Measurements from ENCODE around the gene DOC2B.

DNA sequence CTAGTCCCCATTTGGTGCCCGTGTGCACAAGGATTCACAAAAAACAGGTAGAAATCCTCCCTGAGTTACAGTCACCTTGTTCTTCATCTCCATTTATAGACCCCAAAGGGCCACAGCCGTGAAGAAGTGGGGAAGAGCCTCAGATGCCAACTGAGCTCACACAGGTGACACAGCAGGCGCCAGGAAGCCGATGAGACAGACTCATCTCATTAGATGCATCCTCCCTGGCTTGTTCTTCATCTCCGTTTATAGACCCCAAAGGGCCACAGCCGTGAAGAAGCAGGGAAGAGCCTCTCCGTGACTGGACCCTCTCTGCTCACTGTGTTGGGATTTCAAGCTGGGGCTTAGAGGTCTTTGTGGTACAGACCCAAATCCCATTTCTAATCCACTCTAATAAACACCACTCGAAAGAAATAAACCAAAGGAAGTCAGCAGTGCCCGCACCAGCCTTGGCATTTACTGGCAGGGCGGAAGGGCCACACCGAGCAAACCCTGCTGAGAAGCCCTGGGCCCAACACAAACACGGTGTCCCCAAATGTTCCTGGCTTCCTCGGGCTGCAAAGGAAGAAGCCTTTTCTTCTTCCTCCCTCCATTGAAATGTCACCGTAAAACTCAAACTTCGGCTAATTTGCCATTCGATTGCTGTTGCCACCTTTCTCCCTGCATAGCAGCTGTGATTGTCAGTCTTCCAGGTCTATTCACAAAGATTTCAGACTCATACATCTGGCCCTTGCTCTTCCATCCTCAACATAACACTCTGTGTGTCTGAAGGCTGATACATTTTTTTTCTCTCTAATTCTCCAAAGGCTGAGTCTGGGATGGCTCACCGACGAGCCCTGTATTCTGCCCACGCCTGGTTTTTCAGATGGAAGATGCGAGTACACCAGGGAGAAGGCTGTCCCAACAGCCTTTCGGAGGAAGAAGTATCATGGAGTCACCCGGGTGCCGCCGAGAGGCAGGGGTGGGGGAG lies 44.9 kb upstream of the DOC2B start:
- TF ChIP-seq EZH2 (IDR thresholded peaks at IDR 0.05; ENCODE audit: low read length), result no peak
- TF ChIP-seq, protein P1, sequence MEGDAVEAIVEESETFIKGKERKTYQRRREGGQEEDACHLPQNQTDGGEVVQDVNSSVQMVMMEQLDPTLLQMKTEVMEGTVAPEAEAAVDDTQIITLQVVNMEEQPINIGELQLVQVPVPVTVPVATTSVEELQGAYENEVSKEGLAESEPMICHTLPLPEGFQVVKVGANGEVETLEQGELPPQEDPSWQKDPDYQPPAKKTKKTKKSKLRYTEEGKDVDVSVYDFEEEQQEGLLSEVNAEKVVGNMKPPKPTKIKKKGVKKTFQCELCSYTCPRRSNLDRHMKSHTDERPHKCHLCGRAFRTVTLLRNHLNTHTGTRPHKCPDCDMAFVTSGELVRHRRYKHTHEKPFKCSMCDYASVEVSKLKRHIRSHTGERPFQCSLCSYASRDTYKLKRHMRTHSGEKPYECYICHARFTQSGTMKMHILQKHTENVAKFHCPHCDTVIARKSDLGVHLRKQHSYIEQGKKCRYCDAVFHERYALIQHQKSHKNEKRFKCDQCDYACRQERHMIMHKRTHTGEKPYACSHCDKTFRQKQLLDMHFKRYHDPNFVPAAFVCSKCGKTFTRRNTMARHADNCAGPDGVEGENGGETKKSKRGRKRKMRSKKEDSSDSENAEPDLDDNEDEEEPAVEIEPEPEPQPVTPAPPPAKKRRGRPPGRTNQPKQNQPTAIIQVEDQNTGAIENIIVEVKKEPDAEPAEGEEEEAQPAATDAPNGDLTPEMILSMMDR (optimal IDR thresholded peaks at IDR 0.05 in 1 of 3, IDR thresholded peaks at IDR 0.05 in 1 of 3, conservative IDR thresholded peaks at IDR 0.05 in 1 of 3; ENCODE audit: extremely low read depth in 1 of 3, insufficient read depth in 2 of 3, low read length in 3 of 3), result no peak
